A673 (cell line): ENCODE measurements around the gene PLXDC2.

ENCODE experiments used
- CTCF ChIP-seq: fragments of 300-800, 200-600 bp; sonication (generic); conservative IDR thresholded peaks from 2 replicates; pipeline ENCODE4 v1.5.1; 2017; ENCODE audit warnings: low read depth, mild to moderate bottlenecking, antibody characterized with exemption, low read length, moderate library complexity, mixed read lengths
- EZH2 ChIP-seq: fragments of 200-600 bp; sonication (generic); IDR thresholded peaks from 2 replicates; pipeline ENCODE4 v1.6.1; 2017; ENCODE audit warnings: borderline replicate concordance, low read depth, mild to moderate bottlenecking, mixed read lengths, antibody characterized with exemption, low read length; ENCODE audit not compliant: poor library complexity, severe bottlenecking

- TF ChIP-seq CTCF (no peak), EZH2 (no peak)
Observed at GRCh38 chr10:20118119-20118518, 301.9 kb downstream of the PLXDC2 start.
